HCT116 (cell line): ENCODE data around the gene LIMA1. TPM values are rescaled to one million over a fixed set of nuclear protein-coding genes. Genes with fewer than 3 reads are reported as not detected.

Experiments used
- ATAC-seq: fragments of 200-7000 bp; cut with Tn5 transposase; 2 replicates; pipeline ENCODE4 v1.9.1; 2020; ENCODE audit warnings: mild to moderate bottlenecking, moderate library complexity
- BruUV-seq: library from RNA; stranded (reverse); fragments of 400-500 nt; replicated peaks from 2 replicates; lab custom pipeline; 2021; lab: Mats Ljungman, UMichigan
- CTCF ChIA-PET: fragments of 300-600 bp; sonication (Branson Sonifier 250); formaldehyde crosslinking; loops from one replicate; lab custom pipeline; 2021; ENCODE audit warnings: antibody characterized with exemption; lab: Charles Lee
- POLR2A ChIA-PET: fragments of 300-600, 350-600 bp; sonication (Branson Sonifier 250); formaldehyde crosslinking; loops from one replicate; lab custom pipeline; 2021; ENCODE audit warnings: antibody characterized with exemption; lab: Charles Lee
- RAD21 ChIA-PET, 2 experiments: fragments of 300-600 bp; sonication (Branson Sonifier 250); formaldehyde crosslinking; loops; one replicate each; lab custom pipeline; 2023; ENCODE audit warnings: low total read pairs in 2 of 2; ENCODE audit not compliant: uncharacterized antibody in 2 of 2, unreplicated experiment in 2 of 2, low non-redundant PET in 1 of 2; lab: Charles Lee
- DNase-seq: peaks from one replicate; pipeline ENCODE4 v3.0.0-alpha.2; 2010; ENCODE audit warnings: low read depth, low spot score
- H2AFZ ChIP-seq: fragments of 200-600 bp; shearing (Covaris generic), sonication (generic); 2 replicates; pipeline ENCODE4 v1.6.1; 2017; ENCODE audit warnings: low read depth, mixed run types, mixed read lengths, antibody characterized with exemption, low read length; ENCODE audit not compliant: poor library complexity, severe bottlenecking
- H3K27ac ChIP-seq: 2 replicates; pipeline ENCODE4 v1.5.1; 2012; ENCODE audit warnings: low read depth, low read length
- H3K27me3 ChIP-seq: fragments of 200-600 bp; sonication (generic); 2 replicates; pipeline ENCODE4 v1.6.1; 2016; ENCODE audit warnings: mixed run types, low read length, mixed read lengths; ENCODE audit not compliant: insufficient read depth
- H3K36me3 ChIP-seq, 2 experiments: fragments of 200-500 bp in 1 of 2; fragments of 200-600 bp in 1 of 2; sonication (Bioruptor generic) in 1 of 2; sonication (generic) in 1 of 2; 2 replicates each; pipeline versions ENCODE4 v1.5.1 to v1.6.1; 2014 to 2016; ENCODE audit warnings: low read length in 2 of 2, inconsistent platforms in 1 of 2, mixed read lengths in 1 of 2, mixed run types in 1 of 2; ENCODE audit not compliant: insufficient read depth in 2 of 2, control insufficient read depth in 1 of 2
- H3K4me1 ChIP-seq, 2 experiments: fragments of 200-600 bp in 1 of 2; sonication (generic) in 1 of 2; 2 replicates each; pipeline versions ENCODE4 v1.5.1 to v1.6.1; 2012 to 2017; ENCODE audit warnings: low read length in 2 of 2, inconsistent platforms in 1 of 2, mild to moderate bottlenecking in 1 of 2, mixed read lengths in 1 of 2, mixed run types in 1 of 2, moderate library complexity in 1 of 2; ENCODE audit not compliant: insufficient read depth in 2 of 2, control insufficient read depth in 1 of 2
- H3K4me2 ChIP-seq: fragments of 200-600 bp; sonication (generic); 2 replicates; pipeline ENCODE4 v1.6.1; 2017; ENCODE audit warnings: mixed run types, low read length, mixed read lengths
- H3K4me3 ChIP-seq, 2 experiments: fragments of 200-600 bp in 1 of 2; sonication (generic) in 1 of 2; replicated peaks in 1 of 2; 2 replicates each; pipeline ENCODE4 v1.5.1; 2011 to 2016; ENCODE audit warnings: low read length in 2 of 2, control low read depth in 1 of 2, low read depth in 1 of 2, mild to moderate bottlenecking in 1 of 2, mixed read lengths in 1 of 2, mixed run types in 1 of 2
- H3K79me2 ChIP-seq: fragments of 200-600 bp; sonication (generic); 2 replicates; pipeline ENCODE4 v1.6.1; 2017; ENCODE audit warnings: mild to moderate bottlenecking, mixed run types, low read length, moderate library complexity, mixed read lengths; ENCODE audit not compliant: insufficient read depth
- H3K9ac ChIP-seq: fragments of 200-600 bp; sonication (generic); 2 replicates; pipeline ENCODE4 v1.6.1; 2016; ENCODE audit warnings: low read length, mixed read lengths
- H3K9me2 ChIP-seq: fragments of 200-600 bp; sonication (generic), shearing (Covaris generic); 2 replicates; pipeline ENCODE4 v1.6.1; 2017; ENCODE audit warnings: mixed run types, mild to moderate bottlenecking, moderate library complexity; ENCODE audit not compliant: insufficient read depth
- H3K9me3 ChIP-seq, 2 experiments: fragments of 200-500 bp in 1 of 2; fragments of 200-600 bp in 1 of 2; sonication (Bioruptor generic) in 1 of 2; sonication (generic) in 1 of 2; 2 replicates each; pipeline ENCODE4 v1.6.1; 2014 to 2017; ENCODE audit warnings: low read length in 2 of 2, mixed read lengths in 2 of 2, inconsistent platforms in 1 of 2, low read depth in 1 of 2, mild to moderate bottlenecking in 1 of 2, mixed run types in 1 of 2, moderate library complexity in 1 of 2; ENCODE audit not compliant: control insufficient read depth in 1 of 2, insufficient read depth in 1 of 2
- H4K20me1 ChIP-seq: fragments of 200-600 bp; sonication (generic), shearing (Covaris generic); 2 replicates; pipeline ENCODE4 v1.6.1; 2017; ENCODE audit warnings: mixed run types, mild to moderate bottlenecking, moderate library complexity; ENCODE audit not compliant: insufficient read depth
- CEBPB ChIP-seq: IDR thresholded peaks from 2 replicates; pipeline ENCODE4 v1.6.1; 2012; ENCODE audit warnings: low read depth
- EGR1 ChIP-seq: IDR thresholded peaks from 2 replicates; pipeline ENCODE4 v1.6.1; 2012; ENCODE audit warnings: low read depth
- ELF1 ChIP-seq: IDR thresholded peaks from 2 replicates; pipeline ENCODE4 v1.6.1; 2012; ENCODE audit warnings: low read depth, borderline replicate concordance
- EZH2 ChIP-seq: fragments of 200-600 bp; sonication (generic); IDR thresholded peaks from 2 replicates; pipeline ENCODE4 v1.6.1; 2017; ENCODE audit warnings: antibody characterized with exemption, mixed run types
- EZH2phosphoT487 ChIP-seq: fragments of 200-600 bp; IDR thresholded peaks from 2 replicates; pipeline ENCODE4 v1.6.1; 2018; ENCODE audit warnings: antibody characterized with exemption, borderline replicate concordance
- POLR2A ChIP-seq: IDR thresholded peaks from 2 replicates; pipeline ENCODE4 v1.7.0; 2011; ENCODE audit warnings: borderline replicate concordance; ENCODE audit not compliant: insufficient read depth, insufficient read length; ENCODE audit errors: extremely low read depth
- POLR2AphosphoS5 ChIP-seq: IDR thresholded peaks from 2 replicates; pipeline ENCODE4 v1.6.1; 2011; ENCODE audit warnings: mild to moderate bottlenecking, low read depth, low read length, moderate library complexity
- RAD21 ChIP-seq: IDR thresholded peaks from 2 replicates; pipeline ENCODE4 v1.6.1; 2012; ENCODE audit warnings: low read depth, mild to moderate bottlenecking
- SIN3A ChIP-seq: IDR thresholded peaks from 2 replicates; pipeline ENCODE4 v1.6.1; 2012; ENCODE audit warnings: low read depth
- ZFX ChIP-seq: fragments of 450-650 bp; IDR thresholded peaks from 2 replicates; pipeline ENCODE4 v1.6.1; 2017
- intact Hi-C: fragments of 100-400 bp; cut with micrococcal nuclease; formaldehyde crosslinking; loops from 2 replicates; pipeline ENCODE4 v1.10.0; 2022
- total RNA-seq: library from RNA; stranded (reverse); gene quantifications from one replicate; pipeline ENCODE4 v1.2.1, GENCODE V29; 2021; ENCODE audit not compliant: unreplicated experiment
- TF ChIP-seq, protein P1 (sequence below): IDR thresholded peaks from 2 replicates; pipeline ENCODE4 v1.6.1; 2012; ENCODE audit warnings: low read depth
- TF ChIP-seq, protein P2 (sequence below), 3 experiments: fragments of 200-600 bp in 1 of 3; sonication (generic) in 1 of 3; IDR thresholded peaks in 2 of 3; conservative IDR thresholded peaks in 1 of 3; 2 replicates each; pipeline ENCODE4 v1.5.1; 2012 to 2017; ENCODE audit warnings: low read depth in 2 of 3, low read length in 2 of 3, antibody characterized with exemption in 1 of 3, borderline replicate concordance in 1 of 3, control low read depth in 1 of 3, mild to moderate bottlenecking in 1 of 3, mixed read lengths in 1 of 3, mixed run types in 1 of 3, moderate library complexity in 1 of 3; ENCODE audit not compliant: insufficient read depth in 1 of 3
- TF ChIP-seq, protein P3 (sequence below): IDR thresholded peaks from 2 replicates; pipeline ENCODE4 v1.6.1; 2012

Gene LIMA1
- total RNA-seq, 1 experiment from 2014 or later, result 79.6 TPM

DNA sequence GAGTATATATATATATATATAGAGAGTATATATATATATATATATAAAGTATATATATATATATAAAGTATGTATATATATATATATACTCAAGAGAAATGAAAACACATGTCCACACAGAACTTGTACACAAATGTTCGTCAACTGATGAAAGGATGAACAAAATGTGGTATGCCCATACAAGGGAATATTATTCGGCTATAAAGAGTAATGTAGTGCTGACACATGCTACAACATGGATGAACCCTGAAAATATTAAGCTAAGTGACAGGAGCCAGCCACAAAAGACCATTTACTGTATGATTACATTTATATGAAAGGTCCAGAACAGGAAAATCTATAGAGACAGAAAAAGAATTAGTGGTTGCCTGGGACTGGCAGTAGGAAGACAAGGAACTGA, 19.5 kb downstream of the LIMA1 start:
- Histone ChIP-seq H3K79me2 (peaks cover 4% of the 10 kb centered on the region; the same call in 1 of the 2 replicates), H3K36me3 (no peaks in the 10 kb centered on the region), H3K4me3 (no peak overlapping the region), H3K9me2 (no peaks in the 10 kb centered on the region), H3K4me1 (peaks cover 34 to 48% of the 10 kb centered on the region in 2 experiments), H3K27me3 (no peaks in the 10 kb centered on the region), H3K9me3 (no peaks in the 10 kb centered on the region), H3K4me2 (no peak overlapping the region), H4K20me1 (no peaks in the 10 kb centered on the region), H3K9ac (no peak overlapping the region), H3K27ac (no peak overlapping the region), H2AFZ (no peak overlapping the region)
- no TSS peak for BruUV-seq
- DNase-seq (no peak), ATAC-seq (no peak)
- ChIA-PET CTCF (no interaction called here), POLR2A (no interaction called here), RAD21 (no interaction called here)
- intact Hi-C loops, result loop anchor here (5.0 kb wide), 1 partner anchor 48 kb away; no protein-coding TSS in a partner anchor
- TF ChIP-seq CEBPB (no peak), ZFX (no peak), ELF1 (no peak), POLR2A (no peak), POLR2AphosphoS5 (no peak), EZH2phosphoT487 (no peak), SIN3A (no peak), EGR1 (no peak), RAD21 (no peak), EZH2 (no peak)
- TF ChIP-seq, protein P1, sequence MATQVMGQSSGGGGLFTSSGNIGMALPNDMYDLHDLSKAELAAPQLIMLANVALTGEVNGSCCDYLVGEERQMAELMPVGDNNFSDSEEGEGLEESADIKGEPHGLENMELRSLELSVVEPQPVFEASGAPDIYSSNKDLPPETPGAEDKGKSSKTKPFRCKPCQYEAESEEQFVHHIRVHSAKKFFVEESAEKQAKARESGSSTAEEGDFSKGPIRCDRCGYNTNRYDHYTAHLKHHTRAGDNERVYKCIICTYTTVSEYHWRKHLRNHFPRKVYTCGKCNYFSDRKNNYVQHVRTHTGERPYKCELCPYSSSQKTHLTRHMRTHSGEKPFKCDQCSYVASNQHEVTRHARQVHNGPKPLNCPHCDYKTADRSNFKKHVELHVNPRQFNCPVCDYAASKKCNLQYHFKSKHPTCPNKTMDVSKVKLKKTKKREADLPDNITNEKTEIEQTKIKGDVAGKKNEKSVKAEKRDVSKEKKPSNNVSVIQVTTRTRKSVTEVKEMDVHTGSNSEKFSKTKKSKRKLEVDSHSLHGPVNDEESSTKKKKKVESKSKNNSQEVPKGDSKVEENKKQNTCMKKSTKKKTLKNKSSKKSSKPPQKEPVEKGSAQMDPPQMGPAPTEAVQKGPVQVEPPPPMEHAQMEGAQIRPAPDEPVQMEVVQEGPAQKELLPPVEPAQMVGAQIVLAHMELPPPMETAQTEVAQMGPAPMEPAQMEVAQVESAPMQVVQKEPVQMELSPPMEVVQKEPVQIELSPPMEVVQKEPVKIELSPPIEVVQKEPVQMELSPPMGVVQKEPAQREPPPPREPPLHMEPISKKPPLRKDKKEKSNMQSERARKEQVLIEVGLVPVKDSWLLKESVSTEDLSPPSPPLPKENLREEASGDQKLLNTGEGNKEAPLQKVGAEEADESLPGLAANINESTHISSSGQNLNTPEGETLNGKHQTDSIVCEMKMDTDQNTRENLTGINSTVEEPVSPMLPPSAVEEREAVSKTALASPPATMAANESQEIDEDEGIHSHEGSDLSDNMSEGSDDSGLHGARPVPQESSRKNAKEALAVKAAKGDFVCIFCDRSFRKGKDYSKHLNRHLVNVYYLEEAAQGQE, result no peak
- TF ChIP-seq, protein P2, sequence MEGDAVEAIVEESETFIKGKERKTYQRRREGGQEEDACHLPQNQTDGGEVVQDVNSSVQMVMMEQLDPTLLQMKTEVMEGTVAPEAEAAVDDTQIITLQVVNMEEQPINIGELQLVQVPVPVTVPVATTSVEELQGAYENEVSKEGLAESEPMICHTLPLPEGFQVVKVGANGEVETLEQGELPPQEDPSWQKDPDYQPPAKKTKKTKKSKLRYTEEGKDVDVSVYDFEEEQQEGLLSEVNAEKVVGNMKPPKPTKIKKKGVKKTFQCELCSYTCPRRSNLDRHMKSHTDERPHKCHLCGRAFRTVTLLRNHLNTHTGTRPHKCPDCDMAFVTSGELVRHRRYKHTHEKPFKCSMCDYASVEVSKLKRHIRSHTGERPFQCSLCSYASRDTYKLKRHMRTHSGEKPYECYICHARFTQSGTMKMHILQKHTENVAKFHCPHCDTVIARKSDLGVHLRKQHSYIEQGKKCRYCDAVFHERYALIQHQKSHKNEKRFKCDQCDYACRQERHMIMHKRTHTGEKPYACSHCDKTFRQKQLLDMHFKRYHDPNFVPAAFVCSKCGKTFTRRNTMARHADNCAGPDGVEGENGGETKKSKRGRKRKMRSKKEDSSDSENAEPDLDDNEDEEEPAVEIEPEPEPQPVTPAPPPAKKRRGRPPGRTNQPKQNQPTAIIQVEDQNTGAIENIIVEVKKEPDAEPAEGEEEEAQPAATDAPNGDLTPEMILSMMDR (IDR thresholded peaks at IDR 0.05 in 2 of 3, conservative IDR thresholded peaks at IDR 0.05 in 1 of 3; ENCODE audit: borderline replicate concordance in 1 of 3, insufficient read depth in 1 of 3, low read depth in 2 of 3, low read length in 2 of 3), result no peak
- TF ChIP-seq, protein P3, sequence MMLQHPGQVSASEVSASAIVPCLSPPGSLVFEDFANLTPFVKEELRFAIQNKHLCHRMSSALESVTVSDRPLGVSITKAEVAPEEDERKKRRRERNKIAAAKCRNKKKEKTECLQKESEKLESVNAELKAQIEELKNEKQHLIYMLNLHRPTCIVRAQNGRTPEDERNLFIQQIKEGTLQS, result no peak
